GM23338 (cell line): ENCODE data around the gene KCTD3. TPM values are rescaled to one million over a fixed set of nuclear protein-coding genes. Genes with fewer than 3 reads are reported as not detected.
A peak's percentile ranks its signal among the peaks of the same experiment; 100 is the strongest.

ENCODE experiments used
- ATAC-seq: fragments of 200-7000 bp; cut with Tn5 transposase; 3 replicates; pipeline ENCODE4 v1.9.1; 2020
- DNase-seq: peaks from one replicate; pipeline ENCODE4 v3.0.0-alpha.2; 2015; ENCODE audit warnings: low spot score
- H2AFZ ChIP-seq: fragments of 200-600 bp; sonication (generic); 2 replicates; pipeline ENCODE4 v1.8.0; 2016; ENCODE audit warnings: antibody characterized with exemption, mild to moderate bottlenecking, moderate library complexity
- H3F3A ChIP-seq: fragments of 200-600 bp; sonication (generic); replicated peaks from 2 replicates; pipeline ENCODE4 v1.8.0; 2017; ENCODE audit warnings: antibody characterized with exemption, mixed run types, low read depth
- H3K27ac ChIP-seq: fragments of 200-600 bp; sonication (generic); 2 replicates; pipeline ENCODE4 v1.6.1; 2016; ENCODE audit warnings: low read depth
- H3K27me3 ChIP-seq: fragments of 200-600 bp; sonication (generic); 2 replicates; pipeline ENCODE4 v1.8.0; 2016; ENCODE audit warnings: mild to moderate bottlenecking, mixed run types, moderate library complexity; ENCODE audit not compliant: insufficient read depth
- H3K36me3 ChIP-seq: fragments of 200-600 bp; sonication (generic); 2 replicates; pipeline ENCODE4 v1.8.0; 2016; ENCODE audit warnings: mild to moderate bottlenecking; ENCODE audit not compliant: insufficient read depth
- H3K4me1 ChIP-seq: fragments of 200-600 bp; sonication (generic); 2 replicates; pipeline ENCODE4 v1.8.0; 2016; ENCODE audit warnings: mild to moderate bottlenecking, moderate library complexity; ENCODE audit not compliant: insufficient read depth
- H3K4me2 ChIP-seq: fragments of 200-600 bp; sonication (generic); 2 replicates; pipeline ENCODE4 v1.7.1; 2017; ENCODE audit warnings: mixed run types
- H3K4me3 ChIP-seq: fragments of 200-600 bp; sonication (generic); 2 replicates; pipeline ENCODE4 v1.6.1; 2016; ENCODE audit warnings: mixed run types
- H3K79me2 ChIP-seq: fragments of 200-600 bp; sonication (generic); replicated peaks from 2 replicates; pipeline ENCODE4 v1.8.0; 2017; ENCODE audit warnings: mild to moderate bottlenecking; ENCODE audit not compliant: insufficient read depth
- H3K9me2 ChIP-seq: fragments of 200-600 bp; sonication (generic); 2 replicates; pipeline ENCODE4 v1.8.0; 2017; ENCODE audit not compliant: insufficient read depth
- H4K20me1 ChIP-seq: fragments of 200-600 bp; sonication (generic); replicated peaks from 2 replicates; pipeline ENCODE4 v1.8.0; 2017; ENCODE audit warnings: mild to moderate bottlenecking; ENCODE audit not compliant: insufficient read depth
- H3K27ac Mint-ChIP-seq: 2 replicates; pipeline ENCODE4 v1.8.0; 2020; ENCODE audit warnings: inconsistent platforms, mild to moderate bottlenecking, moderate library complexity, mixed read lengths
- H3K27me3 Mint-ChIP-seq: 3 replicates; pipeline ENCODE4 v1.8.0; 2022; ENCODE audit warnings: low read depth, mild to moderate bottlenecking, moderate library complexity, mixed read lengths, inconsistent platforms; ENCODE audit not compliant: insufficient read depth, poor library complexity
- H3K36me3 Mint-ChIP-seq: 3 replicates; pipeline ENCODE4 v1.8.0; 2021; ENCODE audit warnings: low read depth, mild to moderate bottlenecking, inconsistent platforms, moderate library complexity, mixed read lengths
- H3K4me1 Mint-ChIP-seq: 3 replicates; pipeline ENCODE4 v1.8.0; 2020; ENCODE audit warnings: mild to moderate bottlenecking, inconsistent platforms, mixed read lengths
- H3K4me3 Mint-ChIP-seq: 3 replicates; pipeline ENCODE4 v1.8.0; 2021; ENCODE audit warnings: moderate library complexity, mild to moderate bottlenecking, inconsistent platforms, mixed read lengths
- H3K9me3 Mint-ChIP-seq: 3 replicates; pipeline ENCODE4 v1.8.0; 2020; ENCODE audit warnings: moderate library complexity, mild to moderate bottlenecking, inconsistent platforms, mixed read lengths
- CREB1 ChIP-seq: fragments of 250-450 bp; sonication (Bioruptor Pico); IDR thresholded peaks from 2 replicates; pipeline ENCODE4 v1.5.0; 2020; ENCODE audit warnings: low read depth, mild to moderate bottlenecking, moderate library complexity
- CTCF ChIP-seq, 2 experiments: fragments of 200-600 bp in 1 of 2; sonication (generic) in 1 of 2; conservative IDR thresholded peaks; 2 replicates each; pipeline versions ENCODE4 v1.5.1 to v1.6.1; 2016 to 2017; ENCODE audit warnings: antibody characterized with exemption in 2 of 2, low read depth in 2 of 2, mild to moderate bottlenecking in 2 of 2, moderate library complexity in 1 of 2
- ETS1 ChIP-seq: IDR thresholded peaks from 2 replicates; pipeline ENCODE4 v1.6.1; 2016; ENCODE audit warnings: antibody characterized with exemption
- EZH2 ChIP-seq: fragments of 200-600 bp; sonication (generic); IDR thresholded peaks from one replicate; pipeline ENCODE4 v1.8.0; 2017; ENCODE audit warnings: antibody characterized with exemption, mild to moderate bottlenecking, low read depth; ENCODE audit not compliant: unreplicated experiment
- EZH2phosphoT487 ChIP-seq: fragments of 200-600 bp; sonication (generic); IDR thresholded peaks from one replicate; pipeline ENCODE4 v1.8.1; 2018; ENCODE audit warnings: antibody characterized with exemption; ENCODE audit not compliant: unreplicated experiment
- JUNB ChIP-seq: IDR thresholded peaks from one replicate; pipeline ENCODE4 v1.6.1; 2016; ENCODE audit warnings: antibody characterized with exemption; ENCODE audit not compliant: unreplicated experiment
- NANOG ChIP-seq: IDR thresholded peaks from 2 replicates; pipeline ENCODE4 v1.6.1; 2016; ENCODE audit warnings: antibody characterized with exemption, borderline replicate concordance
- POLR2AphosphoS5 ChIP-seq: IDR thresholded peaks from 2 replicates; pipeline ENCODE4 v1.6.1; 2016; ENCODE audit warnings: antibody characterized with exemption, low read depth
- REST ChIP-seq: IDR thresholded peaks from one replicate; pipeline ENCODE4 v1.6.1; 2018; ENCODE audit warnings: antibody characterized with exemption; ENCODE audit not compliant: unreplicated experiment
- STAT1 ChIP-seq: IDR thresholded peaks from one replicate; pipeline ENCODE4 v1.6.1; 2016; ENCODE audit warnings: antibody characterized with exemption; ENCODE audit not compliant: unreplicated experiment
- ZNF114 ChIP-seq: fragments of 250-450 bp; sonication (Bioruptor Pico); IDR thresholded peaks from 2 replicates; pipeline ENCODE4 v1.5.0; 2020; ENCODE audit warnings: mild to moderate bottlenecking, moderate library complexity
- ZNF331 ChIP-seq: fragments of 250-450 bp; sonication (Bioruptor Pico); IDR thresholded peaks from 2 replicates; pipeline ENCODE4 v1.5.0; 2020; ENCODE audit warnings: low read depth, mild to moderate bottlenecking, moderate library complexity
- ZNF462 ChIP-seq: fragments of 250-450 bp; sonication (Bioruptor Pico); IDR thresholded peaks from 2 replicates; pipeline ENCODE4 v1.5.0; 2020; ENCODE audit warnings: mild to moderate bottlenecking, moderate library complexity
- polyA plus RNA-seq: library from polyadenylated mRNA; unstranded; fragments of >200 nt; fragmentation: Nextera tagmentation; extraction: Ambion mirVana; gene quantifications from 2 replicates; pipeline ENCODE4 v1.2.1, GENCODE V29; 2016
- total RNA-seq: library from RNA; depleted of rRNA; stranded (reverse); fragments of >200 nt; shearing (Covaris generic); gene quantifications from 2 replicates; pipeline ENCODE4 v1.2.3, GENCODE V29; 2014

Gene KCTD3
- total and polyA plus RNA-seq, 2 experiments from 2014 or later, result 29.4 to 60.3 TPM

- TF ChIP-seq ZNF331 (CRISPR knock-in tag), result no peak
- no peak for TF ChIP-seq EZH2
- no peak for TF ChIP-seq STAT1
- no peak for TF ChIP-seq ETS1
- no peak for TF ChIP-seq CREB1 (CRISPR knock-in tag)
- TF ChIP-seq EZH2phosphoT487, result no peak
- no peak for TF ChIP-seq REST
- no peak for TF ChIP-seq ZNF114 (CRISPR knock-in tag)
- no peak for TF ChIP-seq CTCF (conservative IDR thresholded peaks at IDR 0.05; ENCODE audit: low read depth in 2 of 2)
- no peak for TF ChIP-seq POLR2AphosphoS5
Measured at GRCh38 chr1:215645861-215646260, 78.8 kb downstream of the KCTD3 start (continued).

- H2AFZ ChIP-seq, result peak overlapping the region; percentile 80
- DNase-seq (no peak), ATAC-seq (no peak)
- H3K4me1 ChIP-seq, result peaks cover 41% of the 10 kb centered on the region
- peaks cover 46% of the 10 kb centered on the region for H3K4me1 Mint-ChIP-seq
- H3K4me3 ChIP-seq, result no peak overlapping the region
- peak overlapping the region; percentile 10; the same call in 1 of the 2 replicates for H3K27ac Mint-ChIP-seq
- peak overlapping the region; percentile 56 for H3K4me2 ChIP-seq
- H3F3A ChIP-seq, result no peaks in the 10 kb centered on the region
- no peaks in the 10 kb centered on the region for H4K20me1 ChIP-seq
- H3K27ac ChIP-seq, result no peak overlapping the region
- no peaks in the 10 kb centered on the region for H3K27me3 ChIP-seq
- peaks cover 6% of the 10 kb centered on the region for H3K27me3 Mint-ChIP-seq
- H3K79me2 ChIP-seq, result no peaks in the 10 kb centered on the region
- no peaks in the 10 kb centered on the region for H3K36me3 ChIP-seq
- no peaks in the 10 kb centered on the region; the same call in 2 of the 3 replicates for H3K36me3 Mint-ChIP-seq
- no peak overlapping the region for H3K4me3 Mint-ChIP-seq
- H3K9me3 Mint-ChIP-seq, result no peaks in the 10 kb centered on the region
- 0 out of 2 replicates have a peak, but pooled peaks cover 4% of the 10 kb centered on the region for H3K9me2 ChIP-seq
- TF ChIP-seq ZNF462 (CRISPR knock-in tag) (no peak), CREB1 (CRISPR knock-in tag) (no peak), EZH2 (no peak), POLR2AphosphoS5 (no peak), JUNB (no peak), EZH2phosphoT487 (no peak), NANOG (no peak), ZNF114 (CRISPR knock-in tag) (no peak)
Measured at GRCh38 chr1:215647738-215648137, 80.6 kb downstream of the KCTD3 start.
